GM19240 (cell line): ENCODE measurements around the gene KPRP.

Experiments used
- DNase-seq: peaks from one replicate; pipeline ENCODE4 v3.0.0; 2011; ENCODE audit warnings: low spot score; ENCODE audit not compliant: insufficient read length

KPRP gene, protein sequence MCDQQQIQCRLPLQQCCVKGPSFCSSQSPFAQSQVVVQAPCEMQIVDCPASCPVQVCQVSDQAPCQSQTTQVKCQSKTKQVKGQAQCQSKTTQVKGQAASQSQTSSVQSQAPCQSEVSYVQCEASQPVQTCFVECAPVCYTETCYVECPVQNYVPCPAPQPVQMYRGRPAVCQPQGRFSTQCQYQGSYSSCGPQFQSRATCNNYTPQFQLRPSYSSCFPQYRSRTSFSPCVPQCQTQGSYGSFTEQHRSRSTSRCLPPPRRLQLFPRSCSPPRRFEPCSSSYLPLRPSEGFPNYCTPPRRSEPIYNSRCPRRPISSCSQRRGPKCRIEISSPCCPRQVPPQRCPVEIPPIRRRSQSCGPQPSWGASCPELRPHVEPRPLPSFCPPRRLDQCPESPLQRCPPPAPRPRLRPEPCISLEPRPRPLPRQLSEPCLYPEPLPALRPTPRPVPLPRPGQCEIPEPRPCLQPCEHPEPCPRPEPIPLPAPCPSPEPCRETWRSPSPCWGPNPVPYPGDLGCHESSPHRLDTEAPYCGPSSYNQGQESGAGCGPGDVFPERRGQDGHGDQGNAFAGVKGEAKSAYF

DNA sequence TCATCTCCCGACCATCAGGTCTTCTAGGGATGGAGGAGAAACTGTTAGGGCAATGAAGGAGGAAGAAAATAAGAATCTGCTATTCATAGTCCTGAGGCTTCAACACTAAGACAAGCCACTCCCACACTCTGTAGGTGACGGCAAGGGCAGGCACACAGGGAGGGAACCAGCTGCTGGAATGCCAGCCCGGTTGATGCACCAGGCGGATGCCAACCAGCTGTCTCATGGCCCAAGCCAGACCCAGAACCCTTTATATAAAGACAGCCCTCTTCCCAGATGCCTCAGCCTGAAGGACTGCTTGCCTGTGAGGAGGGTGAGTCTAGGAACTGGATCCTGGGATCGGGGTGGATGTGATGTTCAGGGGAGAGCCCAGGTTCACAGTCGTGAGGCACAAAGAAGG lies at the start of gene KPRP:
Gene KPRP (plus strand): TSS at position 279 of the 400 bp plus-strand sequence. CDS start 1,564 bp downstream, outside the sequence.
- no peak for DNase-seq

DNA sequence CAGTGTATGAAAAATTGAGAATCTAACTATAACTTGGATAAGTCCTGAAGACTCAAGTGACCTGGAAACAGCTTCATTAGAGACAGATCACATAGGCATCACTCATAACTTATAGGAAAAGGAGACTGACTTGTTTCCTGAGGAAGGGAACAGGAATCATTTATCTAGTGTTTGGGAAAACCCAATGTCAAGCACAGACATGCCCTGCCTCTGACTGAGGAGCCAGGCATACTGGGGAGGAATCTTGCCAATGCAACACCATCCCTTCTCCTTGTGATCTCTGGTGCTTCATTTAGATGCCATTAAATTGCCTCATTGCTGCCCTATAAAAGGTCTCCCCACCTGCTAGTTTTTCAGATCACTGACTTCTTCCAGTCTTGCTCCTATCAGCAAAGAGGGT lies 39.6 kb upstream of the KPRP start:
- no peak for DNase-seq

DNA sequence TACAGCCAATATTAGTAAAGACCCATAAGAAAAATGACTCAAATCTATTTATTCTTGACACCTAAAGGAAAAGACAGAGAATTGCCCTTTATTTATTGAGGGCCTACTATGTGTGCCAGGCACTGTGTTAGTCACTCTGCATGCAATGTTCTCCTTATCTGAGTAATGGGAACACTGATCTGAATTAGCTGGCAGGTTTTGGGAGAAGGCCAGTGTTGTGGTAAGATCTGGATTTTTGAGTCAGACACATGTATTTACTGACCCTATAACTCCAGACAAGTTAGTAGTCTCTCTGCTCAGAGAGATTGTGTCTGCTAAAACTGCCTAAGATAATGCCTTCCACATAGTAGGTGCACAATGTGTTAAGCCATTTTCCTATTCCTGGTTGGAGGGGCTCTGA lies 32.6 kb upstream of the KPRP start:
- no peak for DNase-seq

DNA sequence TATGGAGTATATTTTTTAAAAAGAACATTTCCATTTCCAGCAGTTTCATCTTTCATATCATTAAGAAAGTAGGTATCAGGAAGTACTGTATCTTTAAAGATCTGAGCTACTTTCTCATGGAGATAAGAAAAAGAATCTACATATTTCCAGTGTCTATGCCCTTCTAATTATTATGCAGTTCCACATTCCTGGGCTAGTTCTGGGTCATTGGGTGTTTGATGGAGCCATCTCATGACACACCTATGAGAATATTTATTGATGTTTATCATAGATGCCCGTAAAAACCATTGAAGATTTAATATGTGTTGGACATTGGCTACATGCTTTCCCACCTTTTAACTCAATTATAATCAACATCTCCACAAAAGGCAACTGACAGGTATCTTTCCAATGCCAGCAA lies 28.8 kb upstream of the KPRP start:
- DNase-seq: no peak

DNA sequence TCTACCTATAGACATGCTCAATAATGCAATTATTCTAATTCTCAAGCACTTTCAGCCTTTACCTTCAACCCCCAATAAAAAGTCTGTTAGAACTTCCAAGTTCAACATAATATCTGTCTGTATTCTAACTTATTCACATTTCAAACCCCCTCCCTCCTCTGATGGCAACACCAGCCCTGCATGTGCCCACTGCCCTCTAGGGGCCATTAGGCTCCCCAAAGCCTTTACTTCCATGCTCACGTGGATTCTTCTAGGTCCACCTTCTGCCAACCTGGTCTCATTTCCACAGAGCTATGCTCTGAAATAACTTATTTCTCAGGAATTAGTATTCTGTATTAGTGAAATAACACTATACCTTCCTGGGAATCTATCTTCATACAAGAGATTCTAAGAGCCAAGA lies 22.2 kb upstream of the KPRP start:
- no peak for DNase-seq

DNA sequence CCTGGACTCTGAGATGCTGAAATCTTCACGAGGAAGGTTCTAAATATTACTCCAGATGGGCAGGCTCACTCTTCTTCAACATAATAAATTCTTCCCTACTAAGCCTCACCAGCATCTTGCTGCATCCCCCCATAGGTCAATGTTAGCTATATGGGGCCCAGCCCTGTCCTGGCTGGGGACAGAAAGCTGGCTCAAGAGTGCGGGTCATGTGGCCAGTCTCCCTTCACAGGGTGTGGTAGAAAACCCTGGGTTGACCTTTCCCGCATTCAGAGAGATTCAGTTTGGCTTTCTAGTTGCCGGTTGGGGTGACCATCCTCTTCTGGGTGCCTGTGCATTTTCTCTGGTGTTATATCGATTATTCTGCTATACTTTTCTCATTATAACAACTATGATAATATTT lies 19.8 kb upstream of the KPRP start:
- no peak for DNase-seq

DNA sequence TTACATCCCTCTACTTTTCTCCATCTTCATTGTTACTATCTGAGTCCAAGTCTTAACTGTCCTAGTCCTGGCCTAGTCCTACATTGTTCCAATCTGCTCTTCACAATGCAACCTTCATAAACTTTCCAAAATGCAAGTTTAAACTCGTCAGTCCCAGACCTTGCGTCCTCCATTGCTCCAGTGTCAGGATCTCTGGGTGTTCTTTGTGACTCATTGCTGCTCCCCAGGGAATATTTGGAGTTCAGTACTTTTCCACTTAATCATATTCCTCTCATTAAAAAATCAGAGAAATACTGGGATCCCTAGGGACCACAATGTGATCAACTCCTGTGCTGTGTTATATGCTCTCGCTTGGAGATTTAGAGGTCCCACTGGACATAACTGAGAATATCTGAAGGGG lies 18.0 kb upstream of the KPRP start:
- no peak for DNase-seq

DNA sequence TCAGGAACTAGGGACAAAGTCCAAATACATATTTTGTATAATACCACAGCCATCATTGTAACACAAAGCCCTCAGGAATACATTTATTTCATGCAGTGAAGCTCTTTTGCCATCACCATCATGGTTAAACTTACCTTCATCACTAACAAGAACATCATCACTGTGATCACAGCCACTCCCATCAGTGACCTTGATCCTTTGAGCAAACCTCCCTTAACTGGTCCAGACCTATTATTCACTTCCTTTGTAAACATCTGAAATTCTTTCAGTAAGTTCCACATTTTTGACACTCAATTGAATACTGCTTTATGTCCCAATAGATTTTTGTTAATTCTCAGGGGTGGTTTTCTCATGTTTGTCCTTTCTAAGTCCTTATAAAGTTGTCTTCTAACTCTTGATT lies 16.2 kb upstream of the KPRP start:
- no peak for DNase-seq

DNA sequence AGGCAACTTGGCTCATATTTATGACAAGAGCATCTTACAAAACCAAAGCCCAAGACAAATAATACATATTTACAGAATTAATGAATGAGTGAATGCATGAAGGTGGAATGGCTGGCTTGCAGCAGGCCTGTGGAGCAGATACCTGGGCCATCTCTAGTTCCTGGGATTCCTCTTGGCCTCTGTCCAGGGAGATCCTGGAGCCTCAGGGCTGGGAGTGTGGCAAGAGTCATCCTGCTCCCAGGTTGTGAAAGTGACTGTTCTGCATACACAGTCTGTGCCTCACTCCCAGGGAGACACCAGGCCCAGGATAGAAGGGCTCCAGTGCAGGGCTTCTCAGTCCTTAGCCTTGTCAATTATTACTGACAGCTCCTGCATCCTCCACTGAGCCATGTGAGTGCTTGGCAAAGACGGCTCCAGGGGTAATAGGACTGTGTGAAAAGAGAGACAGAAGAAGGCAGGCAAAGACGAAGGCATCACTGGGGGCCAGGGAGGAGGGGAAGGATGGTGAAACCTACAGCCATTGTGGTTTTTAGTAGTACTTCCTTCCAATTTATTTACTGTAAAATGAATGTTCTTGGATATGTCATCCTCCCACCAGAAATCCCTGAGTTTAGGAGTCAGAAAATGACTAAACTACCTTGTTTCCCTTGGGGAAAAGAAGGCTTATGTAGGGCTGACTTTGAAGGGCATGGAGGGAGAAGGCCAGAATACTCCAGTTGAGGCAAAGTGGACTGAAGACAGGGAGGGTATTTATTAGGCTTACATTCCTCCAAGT lies 14.3 kb upstream of the KPRP start:
- DNase-seq: no peak

DNA sequence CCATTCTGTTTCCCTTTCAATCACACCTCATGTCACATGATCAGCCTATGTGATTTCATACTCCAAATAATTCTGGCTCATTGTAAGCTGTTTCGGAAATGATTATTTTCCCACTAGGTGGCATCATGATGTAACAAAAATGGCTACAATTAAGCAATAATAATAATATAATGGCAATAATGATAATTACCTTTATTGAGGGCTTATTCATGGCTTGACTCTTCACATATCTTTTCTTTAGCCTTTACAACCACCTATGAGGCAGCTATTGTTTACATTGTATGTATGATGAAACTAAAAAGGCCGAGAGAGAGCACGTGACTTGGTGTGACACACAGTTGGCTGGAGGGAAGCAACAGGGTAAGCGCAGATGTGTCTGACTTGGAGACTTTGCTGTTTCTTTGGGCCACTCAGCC lies 12.5 kb upstream of the KPRP start:
- no peak for DNase-seq

DNA sequence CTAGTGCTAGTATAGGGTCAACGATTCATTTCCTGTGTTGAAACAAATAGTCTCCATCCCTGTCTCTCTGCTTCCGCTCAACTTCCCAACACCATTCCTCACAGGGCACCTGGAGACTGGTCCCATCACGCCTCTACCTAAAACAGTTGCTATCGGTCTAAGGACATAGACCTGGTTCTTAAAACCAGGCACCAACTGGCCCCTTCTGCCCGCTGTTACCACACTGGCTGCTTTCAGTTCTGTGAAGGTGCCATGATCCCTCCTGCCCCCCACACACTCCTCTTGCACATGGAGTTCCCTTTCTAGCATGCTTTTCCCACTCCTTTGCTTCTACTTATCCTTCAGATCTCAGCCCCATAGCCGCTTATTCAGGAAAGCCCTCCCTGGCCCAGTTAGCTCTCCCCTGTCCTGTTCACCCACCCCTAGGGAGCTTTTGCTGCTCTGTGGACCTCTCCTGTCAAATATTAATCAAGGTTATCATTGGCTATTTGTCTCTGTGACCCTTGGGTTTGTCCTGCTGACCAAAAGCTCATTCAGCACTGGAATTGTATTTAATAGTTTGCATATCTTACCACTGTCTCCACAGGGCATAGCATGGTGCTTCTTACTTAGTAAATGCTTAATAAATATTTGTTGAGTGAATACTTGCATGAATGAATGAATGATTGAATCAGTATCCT lies 11.9 kb upstream of the KPRP start:
- no peak for DNase-seq

DNA sequence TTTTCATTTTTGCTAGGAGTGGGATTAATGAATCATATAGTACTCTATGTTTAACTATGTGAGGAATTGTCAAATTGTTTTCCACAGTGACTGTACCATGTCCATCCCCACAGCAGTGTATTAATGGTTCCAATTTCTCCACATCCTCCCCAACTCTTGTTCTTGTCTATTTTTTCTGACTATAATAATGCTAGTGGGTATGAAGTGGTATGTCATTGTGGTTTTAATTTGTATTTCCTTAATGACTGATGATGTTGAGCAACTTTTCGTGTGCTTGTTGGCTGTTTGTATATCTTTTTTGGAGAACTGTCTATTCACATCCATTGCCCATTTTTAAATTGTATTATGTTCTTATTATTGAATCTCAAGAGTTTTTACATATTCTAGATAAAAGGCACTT lies 10.0 kb upstream of the KPRP start:
- no peak for DNase-seq

DNA sequence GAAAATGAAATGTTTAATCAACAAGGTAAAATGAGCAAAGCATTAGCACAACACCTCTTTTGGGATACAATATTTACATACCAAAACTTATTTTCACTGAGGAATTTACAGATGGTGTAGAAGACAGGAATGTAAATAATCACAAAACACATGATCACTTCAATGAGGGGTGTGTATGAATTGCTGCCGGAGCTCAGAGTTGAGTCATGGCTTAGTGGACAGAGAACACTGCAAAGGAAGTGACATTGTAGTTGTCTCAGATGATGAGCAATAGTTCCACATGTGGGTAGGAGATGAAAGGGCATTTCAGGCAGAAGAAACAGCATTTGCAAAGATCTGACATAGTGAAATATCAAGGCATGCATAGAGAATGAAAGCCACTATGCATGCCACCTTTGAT lies 5.6 kb upstream of the KPRP start:
- DNase-seq: no peak

DNA sequence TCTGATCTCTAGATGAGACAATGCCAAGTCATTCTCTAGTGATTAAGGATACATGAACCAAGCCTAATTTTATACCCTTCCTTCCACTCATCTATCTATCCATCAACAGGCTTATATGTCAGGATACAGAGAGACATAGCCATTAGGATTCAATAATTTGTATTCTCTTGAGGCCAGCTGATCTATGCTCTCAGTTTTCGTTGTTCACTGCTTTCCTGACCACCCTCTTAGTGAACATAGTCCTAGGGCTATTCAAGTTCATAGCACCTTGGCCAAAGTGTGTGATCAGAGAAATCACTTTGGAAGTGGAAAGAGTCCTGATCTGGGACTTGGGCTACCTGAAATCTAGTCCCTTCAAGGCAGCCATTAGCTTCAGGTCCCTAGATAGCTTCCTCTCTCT lies 4.2 kb upstream of the KPRP start:
- no peak for DNase-seq

DNA sequence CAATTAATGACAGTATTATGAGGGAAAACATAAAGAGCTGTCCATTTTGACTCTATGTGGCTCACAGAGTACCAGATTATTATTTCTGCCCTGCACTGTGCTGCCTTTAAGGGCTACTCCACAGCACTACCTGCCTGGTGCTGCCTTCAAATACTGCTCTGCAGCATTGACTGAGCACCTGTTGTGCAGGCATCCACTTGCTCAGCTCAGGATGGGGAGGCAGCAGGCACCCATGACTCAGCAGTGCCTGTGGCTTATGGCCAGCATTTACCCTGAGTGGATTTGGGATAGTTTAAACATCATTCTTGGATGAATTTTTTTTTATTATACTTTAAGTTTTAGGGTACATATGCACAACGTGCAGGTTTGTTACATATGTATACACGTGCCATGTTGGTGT lies 953 bp upstream of the KPRP start:
- DNase-seq: no peak

DNA sequence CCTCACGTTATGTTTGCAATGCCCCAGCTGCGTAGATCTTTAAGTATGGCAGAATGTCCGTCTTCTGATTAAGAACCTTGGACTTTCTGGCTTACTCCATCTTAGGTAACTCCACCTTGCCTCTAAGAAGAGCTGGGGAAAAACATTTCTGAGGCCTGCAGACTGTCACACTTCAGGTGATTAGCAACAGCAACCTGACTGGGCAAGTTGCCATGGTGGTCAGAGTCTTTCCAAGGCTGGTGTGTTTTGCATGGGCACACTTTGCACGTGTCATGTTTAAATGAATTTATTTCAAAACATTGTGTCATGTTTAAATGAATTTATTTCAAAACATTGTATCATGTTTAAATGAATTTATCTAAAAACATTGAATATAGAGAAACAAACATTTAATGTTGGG lies 811 bp downstream of the KPRP start:
- no peak for DNase-seq

DNA sequence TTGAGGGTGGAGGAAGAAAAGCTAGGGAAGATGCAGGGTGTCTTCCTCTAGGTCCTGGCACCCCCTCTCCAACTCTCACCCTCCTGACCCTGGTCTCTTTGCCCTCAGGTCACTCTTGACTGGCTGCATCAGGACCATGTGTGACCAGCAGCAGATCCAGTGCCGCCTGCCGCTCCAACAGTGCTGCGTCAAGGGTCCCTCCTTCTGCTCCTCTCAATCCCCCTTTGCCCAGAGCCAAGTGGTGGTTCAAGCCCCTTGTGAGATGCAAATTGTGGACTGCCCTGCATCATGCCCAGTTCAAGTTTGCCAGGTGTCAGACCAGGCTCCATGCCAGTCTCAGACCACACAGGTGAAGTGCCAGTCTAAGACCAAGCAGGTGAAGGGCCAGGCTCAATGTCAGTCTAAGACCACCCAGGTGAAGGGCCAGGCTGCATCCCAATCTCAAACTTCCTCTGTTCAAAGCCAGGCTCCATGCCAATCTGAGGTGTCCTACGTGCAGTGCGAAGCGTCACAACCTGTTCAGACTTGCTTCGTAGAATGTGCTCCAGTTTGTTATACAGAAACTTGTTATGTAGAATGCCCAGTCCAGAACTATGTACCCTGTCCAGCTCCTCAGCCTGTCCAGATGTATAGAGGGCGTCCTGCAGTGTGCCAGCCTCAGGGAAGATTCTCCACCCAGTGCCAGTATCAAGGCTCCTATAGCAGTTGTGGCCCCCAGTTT lies 1.8 kb downstream of the KPRP start:
- no peak for DNase-seq

DNA sequence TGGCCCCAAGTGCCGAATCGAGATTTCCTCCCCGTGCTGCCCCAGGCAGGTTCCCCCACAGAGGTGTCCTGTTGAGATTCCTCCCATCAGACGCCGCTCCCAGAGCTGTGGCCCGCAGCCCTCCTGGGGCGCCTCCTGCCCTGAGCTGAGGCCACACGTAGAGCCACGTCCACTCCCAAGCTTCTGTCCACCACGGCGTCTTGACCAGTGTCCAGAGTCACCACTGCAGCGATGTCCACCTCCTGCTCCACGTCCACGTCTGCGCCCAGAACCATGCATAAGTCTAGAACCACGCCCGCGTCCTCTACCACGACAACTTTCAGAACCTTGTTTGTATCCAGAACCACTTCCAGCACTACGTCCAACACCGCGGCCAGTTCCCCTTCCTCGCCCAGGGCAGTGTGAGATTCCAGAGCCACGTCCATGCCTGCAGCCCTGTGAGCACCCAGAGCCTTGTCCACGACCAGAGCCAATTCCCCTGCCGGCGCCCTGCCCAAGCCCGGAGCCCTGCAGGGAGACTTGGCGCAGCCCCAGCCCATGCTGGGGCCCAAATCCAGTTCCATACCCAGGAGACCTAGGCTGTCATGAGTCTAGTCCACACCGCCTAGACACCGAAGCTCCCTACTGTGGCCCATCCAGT lies 2.8 kb downstream of the KPRP start:
- DNase-seq: no peak

DNA sequence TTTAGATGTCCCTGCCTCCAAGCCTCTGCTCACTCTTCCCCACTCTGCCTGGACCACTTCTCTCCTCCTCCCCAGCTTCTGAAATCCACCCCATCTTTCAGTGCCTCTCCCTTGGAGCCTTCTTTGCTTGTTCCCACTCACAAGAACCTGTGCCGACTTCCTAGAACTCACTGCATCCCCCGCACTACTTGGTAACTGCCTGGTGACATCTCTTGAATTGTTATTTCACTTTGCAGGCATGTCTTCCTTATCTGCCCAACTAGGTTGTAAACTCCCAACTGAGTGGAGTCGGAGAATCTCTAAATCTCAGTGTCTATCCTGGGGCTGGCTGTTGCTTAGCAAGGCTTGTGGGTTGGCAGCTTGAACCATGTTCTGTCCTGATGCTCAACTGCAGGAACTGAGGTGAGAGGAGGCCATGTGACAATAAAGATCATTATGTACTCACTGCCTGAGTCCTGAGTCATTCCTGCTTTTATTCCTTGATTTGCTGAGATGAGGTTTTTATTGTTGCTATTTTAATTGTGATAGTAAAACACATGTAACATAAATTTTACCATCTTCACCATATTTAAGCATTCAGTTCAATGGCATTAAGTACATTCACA lies 3.9 kb downstream of the KPRP start:
- DNase-seq: no peak

DNA sequence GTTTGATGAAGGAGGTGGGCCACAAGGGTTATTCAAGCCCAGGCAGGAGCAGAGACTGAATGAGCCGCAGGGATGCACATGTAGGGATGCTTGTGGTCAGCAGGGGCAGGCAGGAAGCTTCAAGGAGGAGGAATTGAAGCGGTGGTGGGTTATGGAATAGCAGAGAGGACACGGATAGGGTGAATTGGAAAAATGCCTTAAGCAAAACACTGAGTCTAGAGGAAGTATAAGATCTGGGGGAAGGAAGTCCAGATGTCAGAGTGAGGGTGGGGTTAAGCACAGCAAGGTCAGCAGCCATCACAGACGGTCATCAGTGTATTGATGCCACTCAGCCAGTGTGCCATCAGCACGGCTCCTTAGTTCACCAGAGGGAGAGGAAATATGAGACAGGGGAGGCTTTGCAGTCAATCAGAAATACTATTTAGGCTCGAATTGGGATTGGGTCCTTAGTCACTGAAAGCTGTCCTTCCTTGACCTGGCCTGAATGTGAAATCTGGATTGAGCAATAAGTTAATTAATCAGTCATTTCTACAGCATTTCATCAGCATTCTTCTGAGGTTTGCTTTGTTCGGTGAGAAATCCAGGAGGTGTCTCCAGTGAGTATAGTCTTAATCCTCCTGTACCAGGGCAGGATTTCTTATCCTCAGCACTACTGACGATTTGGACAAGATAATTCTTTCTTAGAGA lies 11.2 kb downstream of the KPRP start:
- no peak for DNase-seq
